Uterus (tissue), 2 donors: Measurements from ENCODE around the gene CLDN9.

Experiments used
- CTCF ChIP-seq, 4 experiments: fragments of 200-600 bp in 2 of 4; fragments of 450-650 bp in 2 of 4; sonication (generic) in 2 of 4; IDR thresholded peaks; one replicate each; pipeline ENCODE4 v1.5.1; 2016 to 2019; ENCODE audit warnings: antibody characterized with exemption in 4 of 4, mild to moderate bottlenecking in 2 of 4, moderate library complexity in 1 of 4
- POLR2A ChIP-seq, 2 donors: fragments of 450-650 bp; IDR thresholded peaks; one replicate each; pipeline ENCODE4 v1.6.1; 2016; ENCODE audit warnings: antibody characterized with exemption in 2 of 2, mild to moderate bottlenecking in 1 of 2, moderate library complexity in 1 of 2

GRCh38 chr16:2967211-2967631 lies 45.5 kb upstream of the CLDN9 start:
- TF ChIP-seq CTCF (IDR thresholded peaks at IDR 0.05) (no peak), POLR2A (IDR thresholded peaks at IDR 0.05) (no peak)
